Mucosa of descending colon (tissue), 3 donors: Measurements from ENCODE around the gene GPANK1. TPM values are rescaled to one million over a fixed set of nuclear protein-coding genes. Genes with fewer than 3 reads are reported as not detected.

ENCODE experiments used
- ATAC-seq: fragments of 200-7000 bp; cut with Tn5 transposase; one replicate; pipeline ENCODE4 v1.9.1; 2020; ENCODE audit warnings: mild to moderate bottlenecking, moderate library complexity
- DNase-seq, 3 donors: peaks; one replicate each; pipeline ENCODE4 v3.0.0-alpha.2; 2020
- H3K36me3 ChIP-seq: fragments of 200-600 bp; one replicate; pipeline ENCODE4 v1.8.0; 2021; ENCODE audit warnings: low read depth, mild to moderate bottlenecking
- H3K4me1 ChIP-seq: fragments of 200-600 bp; one replicate; pipeline ENCODE4 v1.8.0; 2021; ENCODE audit warnings: low read depth, mild to moderate bottlenecking
- H3K4me3 ChIP-seq: fragments of 200-600 bp; one replicate; pipeline ENCODE4 v1.8.0; 2021; ENCODE audit warnings: mild to moderate bottlenecking
- H3K9me3 ChIP-seq: fragments of 200-600 bp; one replicate; pipeline ENCODE4 v1.8.0; 2021; ENCODE audit warnings: mild to moderate bottlenecking
- CTCF ChIP-seq: fragments of 200-600 bp; IDR thresholded peaks from one replicate; pipeline ENCODE4 v1.8.0; 2022; ENCODE audit warnings: antibody characterized with exemption, mild to moderate bottlenecking
- intact Hi-C, 2 donors: fragments of 100-400 bp; cut with DNase I in 1 of 2; cut with micrococcal nuclease in 1 of 2; formaldehyde crosslinking; loops; one replicate each; pipeline versions ENCODE4 v1.11.0 to v1.11.1; 2022; cut with DNase I, micrococcal nuclease
- total RNA-seq, 3 donors: library from RNA; stranded (reverse); fragmentation: NEBNext Ultra II Directional in 2 of 3; extraction: Animal tissue kit (Norgen Biotek cat#: 25700) in 2 of 3; gene quantifications; one replicate each; pipeline versions ENCODE4 v1.2.1 to v1.2.4, GENCODE V29; 2021 to 2023
- donor health status: DM: no; HTN: no; CAD: no; lungs with moderate emphysema.
- donor health status: DM: no; HTN: no; CAD: no.
- donor health status: DM: no; HTN: yes; CAD: no.

The GPANK1 gene
- total RNA-seq, 3 donors from 2014 or later = 13.4 to 17.7 (median 17.4) TPM

GRCh38 chr6:31642798-31643570 is 21.8 kb downstream of the GPANK1 start:
- intact Hi-C loops = no loop called here
- Histone ChIP-seq H3K36me3 (peaks cover 33% of the 10 kb centered on the region), H3K9me3 (no peaks in the 10 kb centered on the region), H3K4me1 (no peaks in the 10 kb centered on the region), H3K4me3 (no peak overlapping the region)
- no peak for DNase-seq
- no peak for ATAC-seq
- TF ChIP-seq CTCF = no peak

- no peaks in the 10 kb centered on the region for H3K4me1 ChIP-seq
- H3K9me3 ChIP-seq = no peaks in the 10 kb centered on the region
- H3K4me3 ChIP-seq = no peak overlapping the region
- DNase-seq (no peak), ATAC-seq (no peak)
- peaks cover 30% of the 10 kb centered on the region for H3K36me3 ChIP-seq
- no peak for TF ChIP-seq CTCF
- intact Hi-C loops = no loop called here
Observed at GRCh38 chr6:31641370-31641769, 23.4 kb downstream of the GPANK1 start.

GRCh38 chr6:31640612-31641011 is 24.2 kb downstream of the GPANK1 start:
- ATAC-seq = no peak
- TF ChIP-seq CTCF = no peak

GRCh38 chr6:31639449-31639861 is 25.3 kb downstream of the GPANK1 start:
- Histone ChIP-seq H3K4me1 (no peaks in the 10 kb centered on the region), H3K9me3 (no peaks in the 10 kb centered on the region), H3K4me3 (no peak overlapping the region), H3K36me3 (peaks cover 17% of the 10 kb centered on the region)
- DNase-seq (no peak), ATAC-seq (no peak)
- no peak for TF ChIP-seq CTCF
- intact Hi-C loops = no loop called here

More at GRCh38 chr6:31640612-31641011, 24.2 kb downstream of the GPANK1 start:
- no peak for DNase-seq
- peaks cover 23% of the 10 kb centered on the region for H3K36me3 ChIP-seq
- no peaks in the 10 kb centered on the region for H3K9me3 ChIP-seq
- no peak overlapping the region for H3K4me3 ChIP-seq
- no peaks in the 10 kb centered on the region for H3K4me1 ChIP-seq
- intact Hi-C loops = no loop called here

- DNase-seq = no peak
- Histone ChIP-seq H3K4me1 (no peaks in the 10 kb centered on the region), H3K4me3 (no peak overlapping the region), H3K9me3 (no peaks in the 10 kb centered on the region), H3K36me3 (peaks cover 17% of the 10 kb centered on the region)
- peak; percentile 3 for ATAC-seq
- TF ChIP-seq CTCF = no peak
- intact Hi-C loops = no loop called here
Observed at GRCh38 chr6:31639043-31639442, 25.8 kb downstream of the GPANK1 start.
